ENCODE data around the gene ZSWIM3.

Gene ZSWIM3

GRCh38 chr20:45904583-45905504 is 47.4 kb downstream of the ZSWIM3 start:
- H3K4me3 ChIP-seq (ENCODE audit: low read depth, low read length) = no peak overlapping the region
- DNase-seq (ENCODE audit: low read depth) = no peak

- DNase-seq (ENCODE audit: low read depth) = no peak
- H3K4me3 ChIP-seq (ENCODE audit: low read depth, low read length) = no peak overlapping the region
Observed at GRCh38 chr20:45905505-45906079, 48.2 kb downstream of the ZSWIM3 start.

- no peak overlapping the region for H3K4me3 ChIP-seq (ENCODE audit: low read depth, low read length)
- no peak for DNase-seq (ENCODE audit: low read depth)
Observed at GRCh38 chr20:45907219-45907948, 50.0 kb downstream of the ZSWIM3 start.

GRCh38 chr20:45908084-45908483 is 50.7 kb downstream of the ZSWIM3 start:
- no peak overlapping the region for H3K4me3 ChIP-seq (ENCODE audit: low read depth, low read length)
- no peak for DNase-seq (ENCODE audit: low read depth)

- no peak overlapping the region for H3K4me3 ChIP-seq (ENCODE audit: low read depth, low read length)
- no peak for DNase-seq (ENCODE audit: low read depth)
Observed at GRCh38 chr20:45909336-45909808, 52.0 kb downstream of the ZSWIM3 start.

DNA sequence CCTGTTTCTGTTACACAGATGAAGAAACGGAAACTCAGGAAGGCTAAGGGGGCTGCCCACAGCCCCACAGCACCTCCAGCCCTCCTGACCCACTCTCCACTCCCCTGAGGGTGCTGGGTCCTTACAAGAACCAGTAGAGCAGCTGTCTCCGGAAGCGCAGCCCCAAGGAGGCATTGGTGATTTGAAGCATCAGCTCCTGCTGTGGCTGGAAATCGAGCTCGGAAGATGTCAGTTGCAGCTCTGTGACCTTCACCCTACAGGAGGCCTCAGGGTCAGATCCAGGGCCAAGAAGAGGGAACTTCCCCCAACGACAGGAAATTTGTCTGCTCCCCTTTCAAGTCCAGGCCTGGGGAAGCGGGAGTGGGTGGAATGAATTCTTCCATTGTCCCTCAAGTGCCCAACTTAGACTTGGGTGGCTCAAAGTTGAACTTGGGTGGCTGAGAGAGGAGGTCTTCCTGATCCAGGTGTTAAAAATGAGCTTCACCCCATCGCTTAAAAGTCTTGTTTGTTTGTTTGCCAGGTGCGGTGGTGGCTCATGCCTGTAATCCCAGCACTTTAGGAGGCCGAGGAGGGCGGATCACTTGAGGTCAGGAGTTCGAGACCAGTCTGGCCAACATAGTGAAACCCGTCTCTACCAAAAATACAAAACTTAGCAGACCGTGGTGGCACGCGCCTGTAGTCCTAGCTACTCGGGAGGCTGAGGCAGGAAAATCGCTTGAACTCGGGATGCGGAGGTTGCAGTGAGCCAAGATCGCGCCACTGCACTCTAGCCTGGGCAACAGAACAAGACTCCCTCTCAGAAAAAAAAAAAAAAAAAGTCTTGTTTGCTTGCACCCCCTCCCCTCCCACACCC is 52.6 kb downstream of the ZSWIM3 start:
- DNase-seq (ENCODE audit: low read depth) = no peak
- H3K4me3 ChIP-seq (ENCODE audit: low read depth, low read length) = peak overlapping the region; percentile 27

GRCh38 chr20:45910670-45911485 is 53.5 kb downstream of the ZSWIM3 start:
- DNase-seq (ENCODE audit: low read depth) = peak; percentile 99
- peak overlapping the region; percentile 54 for H3K4me3 ChIP-seq (ENCODE audit: low read depth, low read length)

GRCh38 chr20:45911486-45912343 is 54.3 kb downstream of the ZSWIM3 start, which contains the start of gene PLTP:
PLTP (minus strand) TSS chr20:45912155; CDS start chr20:45911452, 703 bp downstream.
- H3K4me3 ChIP-seq (ENCODE audit: low read depth, low read length) = peak within 1 kb of the TSS; percentile 54
- DNase-seq (ENCODE audit: low read depth) = no peak

DNA sequence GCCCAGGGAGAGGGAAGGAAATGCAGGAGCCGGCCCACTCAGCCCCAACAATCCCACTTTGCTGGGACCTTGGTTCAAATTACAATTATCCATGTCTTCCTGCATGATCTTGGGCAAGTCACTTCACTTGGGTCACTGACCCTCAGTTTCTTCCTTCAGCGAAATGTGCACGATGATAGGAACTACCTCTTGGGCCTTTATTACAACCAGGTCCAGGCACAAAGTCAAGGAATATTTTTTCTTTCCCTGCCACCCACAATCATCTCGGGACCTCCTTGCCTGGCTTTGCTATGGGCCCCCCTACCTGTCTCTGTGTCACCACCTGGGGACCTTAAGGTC is 54.9 kb downstream of the ZSWIM3 start:
- H3K4me3 ChIP-seq (ENCODE audit: low read depth, low read length) = peak overlapping the region; percentile 54
- no peak for DNase-seq (ENCODE audit: low read depth)

- DNase-seq (ENCODE audit: low read depth) = no peak
Observed at GRCh38 chr20:45913116-45913515, 55.7 kb downstream of the ZSWIM3 start.

GRCh38 chr20:45917790-45918141 is 60.4 kb downstream of the ZSWIM3 start:
- no peak overlapping the region for H3K4me3 ChIP-seq (ENCODE audit: low read depth, low read length)
- DNase-seq (ENCODE audit: low read depth) = peak; percentile 76

More at GRCh38 chr20:45913116-45913515, 55.7 kb downstream of the ZSWIM3 start:
- no peak overlapping the region for H3K4me3 ChIP-seq (ENCODE audit: low read depth, low read length)

DNA sequence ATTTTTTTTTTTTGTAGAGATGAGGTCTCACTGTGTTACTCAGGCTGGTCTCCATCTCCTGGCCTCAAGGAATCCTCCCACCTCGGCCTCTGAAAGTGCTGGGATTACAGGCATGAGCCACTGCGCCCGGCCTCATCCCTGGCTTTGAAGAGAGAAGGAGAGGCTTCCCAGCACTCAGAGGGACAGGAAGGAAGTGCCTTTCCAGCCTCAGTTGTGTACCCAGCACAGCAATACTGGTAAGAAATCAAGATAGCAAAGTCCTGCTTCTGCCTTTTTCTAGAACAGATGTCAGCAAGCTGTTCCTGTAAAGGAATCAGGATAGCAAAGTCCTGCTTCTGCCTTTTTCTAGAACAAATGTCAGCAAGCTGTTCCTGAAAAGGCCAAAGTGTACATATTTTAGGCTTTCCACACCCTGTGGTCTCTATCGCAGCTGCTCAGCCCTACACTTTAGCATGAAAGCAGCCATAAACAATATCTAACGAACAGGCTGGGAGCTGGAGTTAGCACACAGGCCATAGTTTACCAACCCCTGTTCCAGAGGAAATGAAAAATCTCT is 60.8 kb downstream of the ZSWIM3 start:
- DNase-seq (ENCODE audit: low read depth) = peak; percentile 60
- H3K4me3 ChIP-seq (ENCODE audit: low read depth, low read length) = no peak overlapping the region

DNA sequence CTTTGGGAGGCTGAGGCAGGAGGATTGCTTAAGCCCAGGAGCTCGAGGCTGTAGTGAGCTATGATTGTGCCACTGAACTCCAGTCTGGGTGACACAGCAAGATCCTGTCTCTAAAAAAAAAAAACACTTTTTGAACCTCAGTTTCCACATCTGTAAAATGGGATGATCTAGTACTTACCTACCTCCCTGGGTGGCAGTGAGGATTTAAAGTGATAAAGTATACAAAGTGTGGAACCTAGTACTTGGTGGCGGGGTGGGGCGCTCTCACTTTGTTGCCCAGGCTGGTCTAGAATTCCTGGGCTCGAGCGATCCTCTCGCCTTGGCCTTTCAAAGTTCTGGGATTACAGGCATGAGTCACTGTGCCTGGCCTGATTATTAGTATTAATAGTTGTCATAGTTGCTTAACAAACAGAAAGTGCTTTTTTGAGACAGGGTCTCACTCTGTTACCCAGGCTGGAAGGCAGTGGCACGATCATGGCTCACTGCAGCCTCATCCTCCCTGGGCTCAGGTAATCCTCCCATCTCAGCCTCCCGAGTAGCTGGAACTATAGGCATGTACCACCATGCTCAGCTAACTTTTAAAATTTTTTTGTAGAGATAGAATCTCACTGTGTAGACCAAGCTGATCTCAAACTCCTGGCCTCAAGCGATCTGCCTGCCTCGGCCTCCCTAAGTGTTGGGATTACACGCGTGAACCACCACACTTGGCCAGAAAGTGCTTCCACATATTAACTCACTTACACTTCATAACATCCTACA is 61.5 kb downstream of the ZSWIM3 start:
- no peak overlapping the region for H3K4me3 ChIP-seq (ENCODE audit: low read depth, low read length)
- DNase-seq (ENCODE audit: low read depth) = no peak

DNA sequence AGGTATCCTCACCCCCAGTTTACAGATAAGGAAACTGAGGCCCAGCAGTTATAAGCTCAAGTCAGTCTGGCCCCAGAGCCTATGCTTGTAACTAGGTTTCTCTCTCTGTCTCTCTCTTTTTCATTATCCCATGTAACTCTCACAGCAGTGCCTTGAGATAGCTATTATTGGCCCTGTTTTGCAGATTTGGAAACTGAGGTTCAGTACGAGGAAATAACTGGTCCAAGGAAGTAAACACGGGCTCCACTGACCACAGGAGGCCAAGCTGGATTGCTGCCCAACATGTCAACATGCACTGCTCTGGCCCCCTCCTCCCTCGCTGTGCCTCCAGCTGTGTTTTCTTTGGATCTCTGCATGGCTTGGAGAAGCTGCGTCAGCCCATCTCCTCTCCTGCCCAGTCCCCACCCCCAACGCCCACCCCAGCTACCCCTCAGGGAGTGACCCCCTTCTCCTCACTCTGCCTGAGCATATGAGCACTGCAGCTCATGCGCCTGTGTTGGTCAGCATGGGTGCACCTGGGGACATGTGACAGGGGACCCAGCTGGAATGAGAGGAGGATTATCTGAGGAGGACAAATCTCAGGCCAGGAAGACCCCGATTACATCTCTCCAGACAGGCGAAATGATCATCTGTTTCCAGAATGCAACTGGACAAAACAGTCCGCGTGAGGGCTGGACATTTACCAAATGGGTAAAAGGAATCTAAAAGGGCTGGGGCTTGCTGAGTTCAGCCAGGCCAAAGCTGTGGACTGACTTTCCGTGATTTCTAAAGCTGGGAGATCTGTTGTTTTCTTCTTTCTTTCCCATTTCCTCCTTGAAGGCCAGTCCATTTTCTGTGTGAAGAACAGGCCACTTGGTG is 62.4 kb downstream of the ZSWIM3 start:
- peak; percentile 86 for DNase-seq (ENCODE audit: low read depth)
- H3K4me3 ChIP-seq (ENCODE audit: low read depth, low read length) = no peak overlapping the region

- no peak overlapping the region for H3K4me3 ChIP-seq (ENCODE audit: low read depth, low read length)
- DNase-seq (ENCODE audit: low read depth) = no peak
Observed at GRCh38 chr20:45920462-45921336, 63.3 kb downstream of the ZSWIM3 start.

All from skeletal muscle cell (primary cell).